ENCODE results near the gene RGS19.

Gene RGS19

GRCh38 chr20:64044484-64045247 is 34.7 kb downstream of the RGS19 start:
- Histone ChIP-seq H3K4me2 (ENCODE audit: insufficient read depth, low read length, poor library complexity, severe bottlenecking) (no peak overlapping the region), H3K14ac (ENCODE audit: low read length) (no peak overlapping the region), H3K23ac (ENCODE audit: low read depth, low read length, poor library complexity) (no peak overlapping the region), H3K4me1 (ENCODE audit: control insufficient read depth in 2 of 2, insufficient read depth in 1 of 2, low read depth in 1 of 2, low read length in 2 of 2) (peaks cover 5 to 13% of the 10 kb centered on the region in 2 donors), H3K36me3 (replicated peaks in 1 of 2; ENCODE audit: control insufficient read depth in 2 of 2, insufficient read depth in 2 of 2, low read length in 2 of 2) (no peaks in the 10 kb centered on the region), H4K8ac (ENCODE audit: low read depth, low read length) (no peak overlapping the region), H3K4ac (ENCODE audit: low read length) (no peak overlapping the region), H2BK5ac (ENCODE audit: low read length) (no peak overlapping the region), H3K27me3 (ENCODE audit: control insufficient read depth in 3 of 3, insufficient read depth in 3 of 3, low read depth in 1 of 3, low read length in 3 of 3) (peaks cover 41 to 91% (median 89%) of the 10 kb centered on the region in 3 experiments), H3K9ac (ENCODE audit: low read depth, low read length, poor library complexity) (no peak overlapping the region), H2BK15ac (ENCODE audit: low read length) (no peak overlapping the region), H3K27ac (replicated peaks; ENCODE audit: low read length) (no peak overlapping the region), H3K79me1 (ENCODE audit: low read depth, low read length) (no peaks in the 10 kb centered on the region), H2BK120ac (ENCODE audit: low read depth, low read length) (no peak overlapping the region), H2AFZ (ENCODE audit: low read length) (no peak overlapping the region), H3K4me3 (ENCODE audit: low read length in 2 of 2) (no peak overlapping the region), H2BK12ac (ENCODE audit: low read length) (no peak overlapping the region), H4K91ac (ENCODE audit: low read depth, low read length, poor library complexity) (no peak overlapping the region), H3K18ac (ENCODE audit: low read length) (peak overlapping the region; percentile 19), H3K9me3 (replicated peaks in 1 of 2; ENCODE audit: control insufficient read depth in 2 of 2, insufficient read depth in 1 of 2, low read depth in 1 of 2, low read length in 2 of 2) (peaks cover 0 to 2% of the 10 kb centered on the region in 2 donors), H2AK5ac (ENCODE audit: low read depth, low read length) (peak overlapping the region; percentile 89)
- no CpG with 5 or more reads among the region's 14 CpGs for WGBS, 2 donors (ENCODE audit: extremely low coverage in 2 of 2, insufficient read length in 2 of 2, insufficient replicate concordance in 1 of 2)
- no peak for DNase-seq (ENCODE audit: low spot score)

GRCh38 chr20:64043768-64044167 is 35.5 kb downstream of the RGS19 start:
- no peak overlapping the region for H3K14ac ChIP-seq (ENCODE audit: low read length)
- no peak overlapping the region for H3K18ac ChIP-seq (ENCODE audit: low read length)
- H4K8ac ChIP-seq (ENCODE audit: low read depth, low read length): no peak overlapping the region
- no peak for DNase-seq (ENCODE audit: low spot score)
- peaks cover 0 to 2% of the 10 kb centered on the region in 2 donors for H3K9me3 ChIP-seq (replicated peaks in 1 of 2; ENCODE audit: control insufficient read depth in 2 of 2, insufficient read depth in 1 of 2, low read depth in 1 of 2, low read length in 2 of 2)
- H4K91ac ChIP-seq (ENCODE audit: low read depth, low read length, poor library complexity): no peak overlapping the region
- H2AFZ ChIP-seq (ENCODE audit: low read length): no peak overlapping the region
- no peaks in the 10 kb centered on the region for H3K36me3 ChIP-seq (replicated peaks in 1 of 2; ENCODE audit: control insufficient read depth in 2 of 2, insufficient read depth in 2 of 2, low read length in 2 of 2)
- H3K4me2 ChIP-seq (ENCODE audit: insufficient read depth, low read length, poor library complexity, severe bottlenecking): no peak overlapping the region
- H2BK120ac ChIP-seq (ENCODE audit: low read depth, low read length): no peak overlapping the region
- no peak overlapping the region for H2BK15ac ChIP-seq (ENCODE audit: low read length)
- WGBS, 2 donors (ENCODE audit: extremely low coverage in 2 of 2, insufficient read length in 2 of 2, insufficient replicate concordance in 1 of 2): 100% methylated on average over 1 of the region's 9 CpGs; no CpG with 5 or more reads in 1 of the 2 donors
- no peak overlapping the region for H2AK5ac ChIP-seq (ENCODE audit: low read depth, low read length)
- H3K27me3 ChIP-seq (ENCODE audit: control insufficient read depth in 3 of 3, insufficient read depth in 3 of 3, low read depth in 1 of 3, low read length in 3 of 3): peaks cover 41 to 95% (median 93%) of the 10 kb centered on the region in 3 experiments
- H3K27ac ChIP-seq (replicated peaks; ENCODE audit: low read length): no peak overlapping the region
- no peak overlapping the region for H2BK5ac ChIP-seq (ENCODE audit: low read length)
- H3K79me1 ChIP-seq (ENCODE audit: low read depth, low read length): no peaks in the 10 kb centered on the region
- no peak overlapping the region for H3K23ac ChIP-seq (ENCODE audit: low read depth, low read length, poor library complexity)
- no peak overlapping the region for H3K4me3 ChIP-seq (ENCODE audit: low read length in 2 of 2)
- no peak overlapping the region for H3K4ac ChIP-seq (ENCODE audit: low read length)
- no peak overlapping the region for H2BK12ac ChIP-seq (ENCODE audit: low read length)
- no peak overlapping the region for H3K9ac ChIP-seq (ENCODE audit: low read depth, low read length, poor library complexity)
- peaks cover 8 to 19% of the 10 kb centered on the region in 2 donors for H3K4me1 ChIP-seq (ENCODE audit: control insufficient read depth in 2 of 2, insufficient read depth in 1 of 2, low read depth in 1 of 2, low read length in 2 of 2)

- Histone ChIP-seq H3K9me3 (replicated peaks in 1 of 2; ENCODE audit: control insufficient read depth in 2 of 2, insufficient read depth in 1 of 2, low read depth in 1 of 2, low read length in 2 of 2) (peaks cover 0 to 2% of the 10 kb centered on the region in 2 donors), H3K14ac (ENCODE audit: low read length) (no peak overlapping the region), H3K79me1 (ENCODE audit: low read depth, low read length) (no peaks in the 10 kb centered on the region), H3K4ac (ENCODE audit: low read length) (no peak overlapping the region), H4K91ac (ENCODE audit: low read depth, low read length, poor library complexity) (no peak overlapping the region), H3K9ac (ENCODE audit: low read depth, low read length, poor library complexity) (peak overlapping the region; percentile 21), H2AFZ (ENCODE audit: low read length) (peak overlapping the region; percentile 88), H2AK5ac (ENCODE audit: low read depth, low read length) (peak overlapping the region; percentile 79), H3K23ac (ENCODE audit: low read depth, low read length, poor library complexity) (peak overlapping the region; percentile 80), H2BK120ac (ENCODE audit: low read depth, low read length) (no peak overlapping the region), H3K4me2 (ENCODE audit: insufficient read depth, low read length, poor library complexity, severe bottlenecking) (peak overlapping the region; percentile 64), H3K27ac (replicated peaks; ENCODE audit: low read length) (no peak overlapping the region), H2BK15ac (ENCODE audit: low read length) (peak overlapping the region; percentile 11), H4K8ac (ENCODE audit: low read depth, low read length) (no peak overlapping the region), H3K18ac (ENCODE audit: low read length) (peak overlapping the region; percentile 92), H3K27me3 (ENCODE audit: control insufficient read depth in 3 of 3, insufficient read depth in 3 of 3, low read depth in 1 of 3, low read length in 3 of 3) (peaks cover 37 to 93% (median 82%) of the 10 kb centered on the region in 3 experiments), H3K4me3 (ENCODE audit: low read length in 2 of 2) (peak overlapping the region; percentile 37 to 67), H2BK12ac (ENCODE audit: low read length) (no peak overlapping the region), H3K36me3 (replicated peaks in 1 of 2; ENCODE audit: control insufficient read depth in 2 of 2, insufficient read depth in 2 of 2, low read length in 2 of 2) (no peaks in the 10 kb centered on the region), H3K4me1 (ENCODE audit: control insufficient read depth in 2 of 2, insufficient read depth in 1 of 2, low read depth in 1 of 2, low read length in 2 of 2) (peaks cover 8 to 19% of the 10 kb centered on the region in 2 donors), H2BK5ac (ENCODE audit: low read length) (no peak overlapping the region)
- WGBS, 2 donors (ENCODE audit: extremely low coverage in 2 of 2, insufficient read length in 2 of 2, insufficient replicate concordance in 1 of 2): no CpG with 5 or more reads among the region's 55 CpGs
- DNase-seq (ENCODE audit: low spot score): no peak
Observed at GRCh38 chr20:64042054-64042781, 37.1 kb downstream of the RGS19 start.

- Histone ChIP-seq H2AK5ac (ENCODE audit: low read depth, low read length) (peak overlapping the region; percentile 79), H2BK120ac (ENCODE audit: low read depth, low read length) (no peak overlapping the region), H3K4me2 (ENCODE audit: insufficient read depth, low read length, poor library complexity, severe bottlenecking) (no peak overlapping the region), H3K9ac (ENCODE audit: low read depth, low read length, poor library complexity) (peak overlapping the region; percentile 21), H2BK12ac (ENCODE audit: low read length) (no peak overlapping the region), H2BK5ac (ENCODE audit: low read length) (no peak overlapping the region), H2BK15ac (ENCODE audit: low read length) (no peak overlapping the region), H3K79me1 (ENCODE audit: low read depth, low read length) (no peaks in the 10 kb centered on the region), H3K4me3 (ENCODE audit: low read length in 2 of 2) (no peak overlapping the region), H3K18ac (ENCODE audit: low read length) (peak overlapping the region; percentile 92), H3K4ac (ENCODE audit: low read length) (no peak overlapping the region), H3K9me3 (replicated peaks in 1 of 2; ENCODE audit: control insufficient read depth in 2 of 2, insufficient read depth in 1 of 2, low read depth in 1 of 2, low read length in 2 of 2) (peaks cover 0 to 2% of the 10 kb centered on the region in 2 donors), H3K4me1 (ENCODE audit: control insufficient read depth in 2 of 2, insufficient read depth in 1 of 2, low read depth in 1 of 2, low read length in 2 of 2) (peaks cover 9 to 20% of the 10 kb centered on the region in 2 donors), H3K14ac (ENCODE audit: low read length) (no peak overlapping the region), H3K23ac (ENCODE audit: low read depth, low read length, poor library complexity) (peak overlapping the region; percentile 80), H3K27ac (replicated peaks; ENCODE audit: low read length) (no peak overlapping the region), H2AFZ (ENCODE audit: low read length) (peak overlapping the region; percentile 88), H3K36me3 (replicated peaks in 1 of 2; ENCODE audit: control insufficient read depth in 2 of 2, insufficient read depth in 2 of 2, low read length in 2 of 2) (no peaks in the 10 kb centered on the region), H4K91ac (ENCODE audit: low read depth, low read length, poor library complexity) (no peak overlapping the region), H4K8ac (ENCODE audit: low read depth, low read length) (no peak overlapping the region), H3K27me3 (ENCODE audit: control insufficient read depth in 3 of 3, insufficient read depth in 3 of 3, low read depth in 1 of 3, low read length in 3 of 3) (peaks cover 35 to 93% (median 77%) of the 10 kb centered on the region in 3 experiments)
- WGBS, 2 donors (ENCODE audit: extremely low coverage in 2 of 2, insufficient read length in 2 of 2, insufficient replicate concordance in 1 of 2): no CpG with 5 or more reads among the region's 11 CpGs
- DNase-seq (ENCODE audit: low spot score): no peak
Observed at GRCh38 chr20:64041781-64042053, 37.6 kb downstream of the RGS19 start.
